Measurements from ENCODE around the gene CAMTA2. TPM values are rescaled to one million over a fixed set of nuclear protein-coding genes. Genes with fewer than 3 reads are reported as not detected.

Gene CAMTA2
- total RNA-seq, 4 donors from 2014 or later, result 24.0 to 48.2 (median 28.4) TPM

DNA sequence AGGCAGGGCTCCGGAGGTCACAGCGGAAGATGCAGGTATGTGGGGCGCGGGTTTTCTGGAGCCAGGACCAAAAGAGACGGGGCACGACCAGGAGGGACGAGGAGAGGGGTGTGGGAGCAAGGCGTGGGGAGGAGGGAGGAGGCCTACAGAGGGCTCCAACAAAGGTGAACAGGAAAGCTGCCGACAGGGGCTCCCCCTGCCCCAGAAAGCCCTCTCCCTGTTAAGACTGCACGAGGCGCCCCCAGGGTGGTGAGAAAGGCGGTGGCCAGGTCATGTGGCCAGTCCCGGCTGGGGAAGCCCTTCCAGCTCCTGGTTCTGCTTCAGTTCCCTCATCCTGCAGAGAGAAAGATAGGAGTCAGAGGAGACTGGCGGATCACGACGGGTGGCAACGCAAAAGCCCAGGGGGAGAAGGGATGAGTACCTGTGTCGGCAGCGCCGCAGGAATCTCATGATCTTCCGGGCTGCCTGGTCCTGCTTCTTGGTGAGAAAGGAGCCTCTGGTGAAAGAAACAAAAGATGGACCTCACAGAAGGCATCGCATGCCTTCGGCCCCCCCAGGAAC lies 18.9 kb downstream of the CAMTA2 start:
- Histone ChIP-seq H3K27ac (replicated peaks in 1 of 4) (peak overlapping the region; percentile 91 to 97 (median 95)), H3K36me3 (peaks cover 20 to 51% (median 38%) of the 10 kb centered on the region in 4 donors), H3K4me3 (peak overlapping the region; percentile 76 to 86 (median 78)), H3K9me3 (no peaks in the 10 kb centered on the region), H3K27me3 (no peaks in the 10 kb centered on the region), H3K4me1 (peaks cover 39 to 52% (median 48%) of the 10 kb centered on the region in 4 donors)
- intact Hi-C loops (cut with DNase I), result no loop called here
- no peak for DNase-seq (ENCODE audit: extremely low spot score)
- 21% methylated on average over 23 of the region's 23 CpGs for WGBS
- TF ChIP-seq POLR2AphosphoS5 (IDR thresholded peaks at IDR 0.05) (no peak), POLR2A (IDR thresholded peaks at IDR 0.05; ENCODE audit: low read depth) (no peak), EP300 (IDR thresholded peaks at IDR 0.05) (no peak)
- TF ChIP-seq, protein P1, sequence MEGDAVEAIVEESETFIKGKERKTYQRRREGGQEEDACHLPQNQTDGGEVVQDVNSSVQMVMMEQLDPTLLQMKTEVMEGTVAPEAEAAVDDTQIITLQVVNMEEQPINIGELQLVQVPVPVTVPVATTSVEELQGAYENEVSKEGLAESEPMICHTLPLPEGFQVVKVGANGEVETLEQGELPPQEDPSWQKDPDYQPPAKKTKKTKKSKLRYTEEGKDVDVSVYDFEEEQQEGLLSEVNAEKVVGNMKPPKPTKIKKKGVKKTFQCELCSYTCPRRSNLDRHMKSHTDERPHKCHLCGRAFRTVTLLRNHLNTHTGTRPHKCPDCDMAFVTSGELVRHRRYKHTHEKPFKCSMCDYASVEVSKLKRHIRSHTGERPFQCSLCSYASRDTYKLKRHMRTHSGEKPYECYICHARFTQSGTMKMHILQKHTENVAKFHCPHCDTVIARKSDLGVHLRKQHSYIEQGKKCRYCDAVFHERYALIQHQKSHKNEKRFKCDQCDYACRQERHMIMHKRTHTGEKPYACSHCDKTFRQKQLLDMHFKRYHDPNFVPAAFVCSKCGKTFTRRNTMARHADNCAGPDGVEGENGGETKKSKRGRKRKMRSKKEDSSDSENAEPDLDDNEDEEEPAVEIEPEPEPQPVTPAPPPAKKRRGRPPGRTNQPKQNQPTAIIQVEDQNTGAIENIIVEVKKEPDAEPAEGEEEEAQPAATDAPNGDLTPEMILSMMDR (IDR thresholded peaks at IDR 0.05), result no peak

DNA sequence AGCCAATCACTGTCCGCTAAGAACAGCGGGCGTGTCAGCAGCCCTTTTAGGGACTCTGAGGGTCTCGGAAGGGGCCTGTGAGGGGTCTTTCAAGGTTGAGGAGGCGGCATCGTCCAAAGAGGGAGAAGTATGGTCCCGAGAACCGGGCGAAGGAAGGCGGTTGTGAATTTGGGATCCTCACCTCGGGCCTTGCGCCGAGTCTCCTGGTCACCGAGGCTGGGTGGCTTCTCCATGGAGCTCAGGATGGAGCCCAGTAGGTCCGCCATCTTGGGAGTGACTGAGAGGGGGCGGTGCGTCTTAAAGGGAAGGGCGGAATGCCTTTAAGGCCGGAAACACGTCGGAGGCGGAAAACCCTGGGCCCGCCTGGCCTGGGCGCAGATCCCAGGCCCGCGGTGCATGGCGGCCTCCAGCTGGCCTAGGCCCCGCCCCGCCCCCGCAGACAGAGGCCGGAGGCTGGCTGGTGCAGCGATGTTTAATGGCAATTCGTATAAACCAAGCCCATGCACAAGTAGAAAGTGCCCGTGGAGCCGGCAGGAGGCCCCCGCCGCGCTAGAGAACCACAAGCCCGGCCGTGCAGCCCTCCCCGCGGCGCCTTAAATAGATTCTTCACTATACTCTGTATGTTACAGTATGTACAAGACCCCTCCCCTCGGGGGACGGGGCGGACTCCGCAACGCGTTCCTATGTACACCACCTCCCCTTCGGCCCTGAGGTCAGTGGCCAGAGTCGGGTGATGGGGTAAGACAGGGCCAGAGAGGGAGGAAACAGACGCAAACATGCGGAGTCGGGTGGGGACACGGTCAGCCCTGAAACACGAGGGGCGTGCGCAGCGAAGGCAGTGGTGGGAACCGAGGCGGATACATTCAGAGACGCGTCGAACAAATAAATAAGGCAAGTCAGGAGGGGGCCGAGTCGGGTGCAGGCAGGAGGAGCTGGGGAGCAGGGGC lies 19.7 kb downstream of the CAMTA2 start, which contains the start of gene SPAG7:
Gene SPAG7, minus strand, starts transcription at position 279 of the 947 bp plus-strand sequence. Its CDS starts 13 bp downstream, at position 266.
- intact Hi-C loops (cut with DNase I), result loop anchor here (2.0 kb wide), 1 partner anchor 19 kb away; the partner anchor contains the start of gene PFN1
- Histone ChIP-seq H3K4me1 (peaks cover 38 to 52% (median 44%) of the 10 kb centered on the region in 4 donors), H3K4me3 (peak within 1 kb of the TSS; percentile 76 to 86 (median 78)), H3K36me3 (peaks cover 14 to 47% (median 31%) of the 10 kb centered on the region in 4 donors), H3K9me3 (no peaks in the 10 kb centered on the region), H3K27ac (replicated peaks in 1 of 4) (peak within 1 kb of the TSS; percentile 91 to 97 (median 95)), H3K27me3 (no peaks in the 10 kb centered on the region)
- DNase-seq (ENCODE audit: extremely low spot score), result peak; percentile 99
- TF ChIP-seq POLR2AphosphoS5 (IDR thresholded peaks at IDR 0.05) (peak; percentile 91 to 93), EP300 (IDR thresholded peaks at IDR 0.05) (no peak), POLR2A (IDR thresholded peaks at IDR 0.05; ENCODE audit: low read depth) (peak; percentile 70)
- TF ChIP-seq, protein P1 (IDR thresholded peaks at IDR 0.05), result peak in 1 of 3 experiments; percentile 22
- 1% methylated on average over 38 of the region's 66 CpGs for WGBS

DNA sequence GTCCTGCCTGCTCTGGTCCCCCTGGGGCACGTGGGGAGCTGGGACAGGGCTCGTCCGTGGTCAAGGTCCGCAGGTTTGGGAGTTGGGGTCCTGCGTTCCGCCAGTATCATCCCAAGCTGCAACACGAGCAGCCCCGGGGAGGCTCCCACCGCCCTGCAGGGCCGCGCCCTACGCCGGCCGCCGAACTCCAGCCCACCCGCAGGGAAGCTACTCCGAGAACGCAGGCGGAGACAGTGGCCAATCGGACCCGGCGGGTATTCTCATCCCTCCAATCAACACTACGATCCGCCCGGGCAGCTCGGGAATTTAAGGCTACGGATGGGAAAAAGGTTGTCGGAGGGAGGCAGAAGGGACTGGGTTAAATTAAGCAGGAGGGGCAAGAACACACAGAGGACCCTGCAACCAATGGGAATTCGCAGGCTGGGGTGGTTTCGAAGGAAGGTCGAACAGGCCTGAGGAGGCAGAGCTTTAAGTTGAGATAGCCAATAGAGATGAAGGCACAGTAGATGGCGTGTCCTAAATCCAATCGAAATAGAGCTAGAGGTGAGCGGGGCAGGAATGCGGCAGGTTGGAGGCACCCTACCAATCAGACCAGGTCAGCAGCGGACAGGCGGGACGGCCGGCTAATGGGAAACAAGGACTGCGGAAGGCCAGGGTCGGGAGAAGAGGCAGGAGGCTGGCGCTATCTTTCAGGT lies 20.5 kb downstream of the CAMTA2 start:
- 0% methylated on average over 25 of the region's 42 CpGs for WGBS
- DNase-seq (ENCODE audit: extremely low spot score), result peak; percentile 100
- H3K36me3 ChIP-seq, result peaks cover 6 to 41% (median 23%) of the 10 kb centered on the region in 4 donors
- H3K9me3 ChIP-seq, result no peaks in the 10 kb centered on the region
- peaks cover 32 to 49% (median 43%) of the 10 kb centered on the region in 4 donors for H3K4me1 ChIP-seq
- TF ChIP-seq POLR2A (IDR thresholded peaks at IDR 0.05; ENCODE audit: low read depth) (peak; percentile 50), POLR2AphosphoS5 (IDR thresholded peaks at IDR 0.05) (peak; percentile 71 to 78), EP300 (IDR thresholded peaks at IDR 0.05) (no peak)
- TF ChIP-seq, protein P1 (IDR thresholded peaks at IDR 0.05), result peak in 1 of 3 experiments; percentile 27
- peak overlapping the region; percentile 91 to 97 (median 95) for H3K27ac ChIP-seq (replicated peaks in 1 of 4)
- intact Hi-C loops (cut with DNase I), result loop anchor here (2.0 kb wide), 1 partner anchor 18 kb away; the partner anchor contains the start of gene PFN1
- H3K27me3 ChIP-seq, result no peaks in the 10 kb centered on the region
- peak overlapping the region; percentile 76 to 86 (median 78) for H3K4me3 ChIP-seq

DNA sequence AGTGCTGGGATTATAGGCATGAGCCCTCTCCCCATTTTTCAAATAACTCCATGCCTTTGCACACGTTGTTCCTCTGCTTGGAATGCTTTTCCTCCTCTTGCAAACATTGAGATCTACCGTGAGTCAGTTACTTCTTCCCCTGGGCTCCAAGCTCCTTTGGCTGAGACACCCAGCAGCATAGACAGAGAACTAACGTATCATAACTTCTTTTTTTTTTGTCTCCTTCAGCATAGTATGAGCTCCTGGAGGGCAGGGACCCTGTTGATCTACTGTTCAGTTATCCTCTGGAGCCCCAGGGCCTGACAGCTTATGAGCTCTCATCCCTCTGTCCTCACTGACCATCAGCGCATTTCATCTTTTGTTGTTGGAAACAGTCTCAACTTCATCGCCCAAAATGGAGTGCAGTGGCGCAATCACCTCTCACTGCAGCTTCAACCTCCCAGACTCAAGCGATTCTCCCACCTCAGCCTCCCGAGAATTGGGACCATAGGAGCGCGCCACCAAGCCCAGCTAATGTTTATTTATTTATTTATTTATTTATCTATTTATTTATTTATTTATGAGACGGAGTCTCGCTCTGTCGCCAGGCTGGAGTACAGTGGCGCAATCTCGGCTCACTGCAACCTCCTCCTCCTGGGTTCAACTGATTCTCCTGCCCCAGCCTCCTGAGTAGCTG lies 22.0 kb downstream of the CAMTA2 start:
- intact Hi-C loops (cut with DNase I), result no loop called here
- peak overlapping the region in 1 of 4 donors; percentile 78 for H3K4me3 ChIP-seq
- no peaks in the 10 kb centered on the region for H3K9me3 ChIP-seq
- peaks cover 32 to 49% (median 41%) of the 10 kb centered on the region in 4 donors for H3K4me1 ChIP-seq
- no peak for DNase-seq (ENCODE audit: extremely low spot score)
- WGBS, result 94% methylated on average over 15 of the region's 15 CpGs
- H3K36me3 ChIP-seq, result peaks cover 0 to 35% (median 19%) of the 10 kb centered on the region in 4 donors
- H3K27me3 ChIP-seq, result no peaks in the 10 kb centered on the region
- TF ChIP-seq EP300 (IDR thresholded peaks at IDR 0.05) (no peak), POLR2A (IDR thresholded peaks at IDR 0.05; ENCODE audit: low read depth) (no peak), POLR2AphosphoS5 (IDR thresholded peaks at IDR 0.05) (no peak)
- TF ChIP-seq, protein P1 (IDR thresholded peaks at IDR 0.05), result no peak
- peak overlapping the region; percentile 91 to 97 (median 95) for H3K27ac ChIP-seq (replicated peaks in 1 of 4)
